Neural crest cell (in vitro differentiated cells): ENCODE data around the gene RANBP6. TPM values are rescaled to one million over a fixed set of nuclear protein-coding genes. Genes with fewer than 3 reads are reported as not detected.
"Not testable (repeated sequence)": the region's sequence is repeated elsewhere in the genome, so short reads cannot be mapped to it uniquely, and the experiment has no call there.

Experiments used
- DNase-seq: peaks from one replicate; pipeline ENCODE4 v3.0.0; 2021; ENCODE audit warnings: low read depth, mixed read lengths, low spot score
- H3K27ac Mint-ChIP-seq: one replicate; pipeline ENCODE4 v1.8.0; 2021; ENCODE audit warnings: mild to moderate bottlenecking, mixed read lengths; ENCODE audit not compliant: unreplicated experiment
- H3K27me3 Mint-ChIP-seq: 2 replicates; pipeline ENCODE4 v1.8.0; 2021; ENCODE audit warnings: low read depth, mild to moderate bottlenecking, mixed read lengths
- H3K36me3 Mint-ChIP-seq: 2 replicates; pipeline ENCODE4 v1.8.0; 2021; ENCODE audit warnings: low read depth, mild to moderate bottlenecking, mixed read lengths
- H3K4me1 Mint-ChIP-seq: 2 replicates; pipeline ENCODE4 v1.8.0; 2021; ENCODE audit warnings: mixed read lengths
- H3K4me3 Mint-ChIP-seq: one replicate; pipeline ENCODE4 v1.8.0; 2021; ENCODE audit warnings: mild to moderate bottlenecking, mixed read lengths
- H3K9me3 Mint-ChIP-seq: 2 replicates; pipeline ENCODE4 v1.8.0; 2021; ENCODE audit warnings: mixed read lengths
- CTCF ChIP-seq: fragments of 200-600 bp; sonication (generic); conservative IDR thresholded peaks from 2 replicates; pipeline ENCODE4 v1.5.0; 2021; ENCODE audit warnings: antibody characterized with exemption, mild to moderate bottlenecking
- long read RNA-seq: library from polyadenylated mRNA; unstranded; transcript quantifications from one replicate; pipeline ENCODE4 v2.0.0, GENCODE V29; 2020
- total RNA-seq: library from RNA; stranded (reverse); gene quantifications from 2 replicates; pipeline ENCODE4 v1.2.1, GENCODE V29; 2021

RANBP6 gene
- 25.6 and 25.9 TPM in 2 replicates for total RNA-seq
- long read RNA-seq, full-length matches to known transcripts: 127 of 128 reads
- long read RNA-seq, partial matches to known transcripts: 0 of 128 reads
- long read RNA-seq, other reads (novel, unspliced or antisense): 1 of 128 reads

DNA sequence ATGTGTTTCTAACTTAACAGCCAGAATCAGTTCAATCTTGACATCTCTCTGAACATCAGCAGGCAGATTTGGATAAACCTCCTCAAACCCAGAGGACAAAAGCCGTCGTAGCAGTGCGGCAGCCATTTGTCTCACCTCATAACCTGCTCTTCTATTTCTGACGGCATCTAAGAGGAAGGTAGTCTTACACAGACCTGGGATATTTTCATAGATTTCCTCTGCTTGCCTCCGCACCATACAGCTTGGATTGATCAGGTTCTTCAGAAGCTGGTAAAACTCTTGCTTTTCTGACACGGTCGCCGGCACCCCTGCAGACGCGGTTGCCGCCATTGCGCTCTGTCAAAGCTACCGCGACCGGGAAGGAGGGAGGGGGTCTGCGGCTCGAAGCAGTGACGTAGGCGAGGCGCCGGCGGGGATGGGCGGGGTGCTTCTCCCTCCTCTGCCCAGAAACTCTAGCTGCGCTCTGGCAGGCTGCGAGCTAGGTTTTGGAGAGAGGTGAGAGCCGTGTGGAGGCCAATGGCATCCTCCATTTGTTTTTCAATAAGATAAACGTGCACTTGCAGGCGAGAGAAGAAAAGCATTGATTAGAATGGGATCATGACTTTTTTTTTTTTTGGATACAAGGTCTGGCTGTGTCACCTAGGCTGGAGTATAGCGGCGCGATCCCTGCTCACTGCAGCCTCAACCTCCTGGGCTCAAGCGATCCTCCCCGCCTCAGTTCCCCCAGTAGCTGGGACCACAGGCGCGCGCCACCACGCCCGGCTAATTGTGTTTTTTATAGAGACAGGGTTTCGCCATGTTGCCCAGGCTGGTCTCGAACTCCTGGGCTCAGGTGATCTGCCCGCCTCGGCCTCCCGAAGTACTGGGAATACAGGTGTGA is at the start of gene RANBP6:
TSS of gene RANBP6 (minus strand) at position 347 of the 880 bp plus-strand sequence. CDS start at position 330, 17 bp downstream.
- Mint-ChIP-seq H3K27me3 (peaks cover 4% of the 10 kb centered on the region), H3K4me3 (peak within 1 kb of the TSS; percentile 97), H3K9me3 (no peaks in the 10 kb centered on the region), H3K36me3 (peaks cover 31% of the 10 kb centered on the region), H3K4me1 (peaks cover 46% of the 10 kb centered on the region), H3K27ac (peak within 1 kb of the TSS; percentile 99)
- no peak for TF ChIP-seq CTCF
- peak; percentile 80 for DNase-seq

DNA sequence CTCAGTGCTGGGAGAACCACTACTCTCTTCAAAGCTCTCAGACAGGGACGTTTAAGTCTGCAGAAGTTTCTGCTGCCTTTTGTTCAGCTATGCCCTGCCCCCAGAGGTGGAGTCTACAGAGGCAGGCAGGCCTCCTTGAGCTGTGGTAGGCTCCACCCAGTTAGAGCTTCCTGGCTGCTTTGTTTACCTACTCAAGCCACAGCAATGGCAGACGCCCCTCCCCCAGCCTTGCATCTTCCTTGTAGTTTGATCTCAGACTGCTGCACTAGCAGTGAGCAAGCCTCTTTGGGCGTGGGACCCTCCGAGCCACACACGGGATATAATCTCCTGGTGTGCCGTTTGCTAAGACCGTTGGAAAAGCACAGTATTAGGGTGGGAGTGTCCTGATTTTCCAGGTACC is 47.7 kb upstream of the RANBP6 start:
- not testable (repeated sequence) for H3K4me1 Mint-ChIP-seq, DNase-seq, H3K9me3 Mint-ChIP-seq, H3K4me3 Mint-ChIP-seq, H3K27ac Mint-ChIP-seq, H3K36me3 Mint-ChIP-seq
- H3K27me3 Mint-ChIP-seq: peaks cover 38% of the 10 kb centered on the region

DNA sequence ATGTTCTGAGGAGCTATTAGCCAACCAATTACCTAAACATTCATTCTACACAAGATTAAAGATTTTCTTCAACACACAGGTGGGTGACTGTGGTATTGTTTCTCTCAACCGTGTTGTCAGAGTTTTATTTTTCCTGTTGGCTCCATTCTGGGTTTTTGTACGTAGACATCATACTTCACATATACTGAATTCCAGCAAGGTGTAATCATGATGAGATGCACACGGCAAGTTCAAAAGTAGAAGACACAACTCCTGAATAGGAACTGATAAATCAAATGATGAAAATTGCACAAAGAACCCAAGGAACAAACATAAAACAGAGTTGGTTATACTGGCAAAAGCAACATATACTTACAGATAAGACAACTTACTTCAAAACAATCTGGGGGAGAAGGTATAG is 40.2 kb upstream of the RANBP6 start:
- Mint-ChIP-seq H3K36me3 (no peaks in the 10 kb centered on the region), H3K4me1 (no peaks in the 10 kb centered on the region), H3K27me3 (peaks cover 21% of the 10 kb centered on the region), H3K9me3 (no peaks in the 10 kb centered on the region), H3K4me3 (no peak overlapping the region), H3K27ac (no peak overlapping the region)
- no peak for DNase-seq
- no peak for TF ChIP-seq CTCF

DNA sequence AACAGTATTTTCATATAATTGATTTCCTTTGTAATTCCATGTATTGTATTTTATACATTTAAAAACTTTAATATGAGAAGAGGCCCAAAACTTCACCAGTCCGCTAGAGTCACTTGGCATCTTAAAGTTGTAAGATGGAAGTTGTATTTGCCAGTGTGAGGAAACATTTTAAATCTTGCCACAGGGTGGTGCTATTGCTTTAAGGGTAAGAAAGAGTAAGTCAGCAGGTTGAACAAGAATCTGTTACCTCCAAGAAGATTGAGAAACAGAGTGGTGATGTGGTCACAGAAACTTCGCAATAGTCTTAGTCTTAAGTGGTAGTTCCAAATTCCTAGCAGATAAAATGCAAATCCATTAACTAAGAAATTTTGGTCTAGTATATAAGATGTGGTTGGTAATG is 39.8 kb upstream of the RANBP6 start:
- peak; percentile 23 for DNase-seq
- Mint-ChIP-seq H3K27me3 (peaks cover 17% of the 10 kb centered on the region), H3K4me1 (no peaks in the 10 kb centered on the region), H3K36me3 (no peaks in the 10 kb centered on the region), H3K4me3 (no peak overlapping the region), H3K9me3 (no peaks in the 10 kb centered on the region), H3K27ac (no peak overlapping the region)
- peak; percentile 75 for TF ChIP-seq CTCF

DNA sequence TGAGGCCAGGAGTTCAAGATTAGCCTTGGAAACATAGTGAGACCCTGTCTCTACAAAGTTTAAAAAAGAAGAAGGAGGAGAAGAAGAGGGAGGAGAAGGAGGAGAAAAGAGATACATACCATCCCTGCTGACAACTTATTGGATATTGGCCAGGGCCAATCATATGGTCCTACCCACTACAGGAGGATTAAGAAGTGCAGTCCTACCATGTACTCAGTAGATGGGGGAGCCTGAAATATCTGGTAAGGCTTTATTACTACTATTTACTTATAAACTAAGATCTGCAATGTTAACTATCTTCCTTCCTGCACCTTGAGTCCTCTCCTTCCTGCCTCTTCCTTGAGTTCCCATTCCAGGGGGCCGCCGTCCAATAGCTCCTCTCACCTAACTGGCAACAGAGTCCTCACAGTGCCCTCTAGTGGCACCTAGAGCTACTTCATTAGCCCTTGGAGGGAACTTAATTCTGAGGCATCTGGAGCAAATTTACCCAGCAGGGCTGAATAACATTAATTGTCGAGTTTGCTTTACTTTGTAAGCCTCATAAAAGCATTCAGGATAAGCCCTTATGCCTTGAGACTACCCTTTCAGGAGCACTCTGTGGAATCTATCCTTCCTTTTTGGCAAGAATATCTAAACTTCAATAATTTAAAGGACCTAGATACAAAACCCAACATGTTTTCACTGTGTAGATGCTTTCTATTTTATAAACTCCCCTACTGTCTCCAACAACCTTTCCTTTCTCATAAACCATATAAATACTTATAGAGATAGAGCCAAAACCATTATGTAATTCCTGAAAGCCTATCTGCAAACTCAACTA is 39.1 kb upstream of the RANBP6 start:
- Mint-ChIP-seq H3K27ac (no peak overlapping the region), H3K36me3 (no peaks in the 10 kb centered on the region), H3K9me3 (no peaks in the 10 kb centered on the region), H3K4me3 (no peak overlapping the region), H3K4me1 (no peaks in the 10 kb centered on the region), H3K27me3 (peaks cover 19% of the 10 kb centered on the region)
- DNase-seq: peak; percentile 65
- peak; percentile 78 for TF ChIP-seq CTCF
